OCI-LY7 (cell line): Measurements from ENCODE around the gene ARHGEF1. TPM values are rescaled to one million over a fixed set of nuclear protein-coding genes. Genes with fewer than 3 reads are reported as not detected.

ENCODE experiments used
- BruUV-seq: library from RNA; stranded (reverse); fragments of 400-500 nt; replicated peaks from 2 replicates; lab custom pipeline; 2021; lab: Mats Ljungman, UMichigan
- CTCF ChIA-PET: fragments of 300-600 bp; sonication (Branson Sonifier 250); formaldehyde crosslinking; loops from one replicate; lab custom pipeline; 2022; ENCODE audit warnings: antibody characterized with exemption; ENCODE audit not compliant: unreplicated experiment; lab: Charles Lee
- POLR2A ChIA-PET: fragments of 300-600 bp; sonication (Branson Sonifier 250); formaldehyde crosslinking; loops from one replicate; lab custom pipeline; 2022; ENCODE audit warnings: antibody characterized with exemption; lab: Charles Lee
- DNase-seq: peaks from one replicate; pipeline ENCODE4 v3.0.0-alpha.2; 2015; ENCODE audit warnings: low spot score
- H2AFZ ChIP-seq: fragments of 200-600 bp; sonication (generic), shearing (Covaris generic); 2 replicates; pipeline ENCODE4 v1.6.1; 2014; ENCODE audit warnings: mild to moderate bottlenecking, antibody characterized with exemption, low read length, moderate library complexity
- H3K27ac ChIP-seq: fragments of 200-600 bp; sonication (generic); 2 replicates; pipeline ENCODE4 v1.5.1; 2014; ENCODE audit warnings: mixed run types, low read depth, mild to moderate bottlenecking, moderate library complexity, low read length, inconsistent platforms; ENCODE audit not compliant: poor library complexity, severe bottlenecking
- H3K36me3 ChIP-seq: fragments of 200-600 bp; sonication (generic); 2 replicates; pipeline ENCODE4 v1.6.1; 2014; ENCODE audit warnings: mild to moderate bottlenecking, antibody characterized with exemption, low read length, moderate library complexity, mixed read lengths; ENCODE audit not compliant: insufficient read depth
- H3K4me1 ChIP-seq: fragments of 200-600 bp; sonication (generic); 2 replicates; pipeline ENCODE4 v1.5.1; 2014; ENCODE audit warnings: mild to moderate bottlenecking, low read length; ENCODE audit not compliant: insufficient read depth, poor library complexity, severe bottlenecking
- H3K4me2 ChIP-seq: fragments of 200-600 bp; sonication (generic); 2 replicates; pipeline ENCODE4 v1.6.1; 2014; ENCODE audit warnings: mild to moderate bottlenecking, low read length
- H3K4me3 ChIP-seq: fragments of 200-600 bp; sonication (generic); 2 replicates; pipeline ENCODE4 v1.5.1; 2014; ENCODE audit warnings: mild to moderate bottlenecking, low read depth, low read length; ENCODE audit not compliant: poor library complexity, severe bottlenecking
- H3K79me2 ChIP-seq: fragments of 200-600 bp; sonication (generic); 2 replicates; pipeline ENCODE4 v1.6.1; 2016; ENCODE audit warnings: low read depth, mild to moderate bottlenecking, low read length, moderate library complexity, mixed read lengths; ENCODE audit not compliant: insufficient read depth
- H3K9me2 ChIP-seq: fragments of 200-600 bp; sonication (generic); 2 replicates; pipeline ENCODE4 v1.6.1; 2016; ENCODE audit warnings: mild to moderate bottlenecking, low read length, mixed read lengths; ENCODE audit not compliant: insufficient read depth
- H3K9me3 ChIP-seq: fragments of 200-600 bp; sonication (generic); 2 replicates; pipeline ENCODE4 v1.6.1; 2014; ENCODE audit warnings: mild to moderate bottlenecking, mixed run types, low read length, mixed read lengths
- H4K20me1 ChIP-seq: fragments of 200-600 bp; sonication (generic); 2 replicates; pipeline ENCODE4 v1.6.1; 2014; ENCODE audit warnings: mild to moderate bottlenecking, antibody characterized with exemption, low read length, moderate library complexity, mixed read lengths; ENCODE audit not compliant: insufficient read depth
- CTCF ChIP-seq: fragments of 200-600 bp; sonication (generic); conservative IDR thresholded peaks from 2 replicates; pipeline ENCODE4 v1.5.1; 2014; ENCODE audit warnings: mild to moderate bottlenecking, antibody characterized with exemption, low read length, moderate library complexity, mixed read lengths
- EZH2phosphoT487 ChIP-seq: fragments of 200-600 bp; sonication (generic); IDR thresholded peaks from 2 replicates; pipeline ENCODE4 v1.6.1; 2018; ENCODE audit warnings: low read depth, borderline replicate concordance, mild to moderate bottlenecking, mixed run types, antibody characterized with exemption, low read length, moderate library complexity, mixed read lengths
- intact Hi-C: fragments of 100-400 bp; cut with micrococcal nuclease; formaldehyde crosslinking; loops from one replicate; pipeline ENCODE4 v1.10.0; 2022; ENCODE audit not compliant: unreplicated experiment
- total RNA-seq, 2 experiments: library from RNA; depleted of rRNA in 1 of 2; stranded (reverse); fragments of >200 nt in 1 of 2; shearing (Covaris generic) in 1 of 2; gene quantifications; 2 replicates each; pipeline ENCODE4 v1.2.3, GENCODE V29; 2014 to 2022

Gene ARHGEF1
- total RNA-seq, 2 experiments from 2014 or later: 96.9 to 297 TPM

DNA sequence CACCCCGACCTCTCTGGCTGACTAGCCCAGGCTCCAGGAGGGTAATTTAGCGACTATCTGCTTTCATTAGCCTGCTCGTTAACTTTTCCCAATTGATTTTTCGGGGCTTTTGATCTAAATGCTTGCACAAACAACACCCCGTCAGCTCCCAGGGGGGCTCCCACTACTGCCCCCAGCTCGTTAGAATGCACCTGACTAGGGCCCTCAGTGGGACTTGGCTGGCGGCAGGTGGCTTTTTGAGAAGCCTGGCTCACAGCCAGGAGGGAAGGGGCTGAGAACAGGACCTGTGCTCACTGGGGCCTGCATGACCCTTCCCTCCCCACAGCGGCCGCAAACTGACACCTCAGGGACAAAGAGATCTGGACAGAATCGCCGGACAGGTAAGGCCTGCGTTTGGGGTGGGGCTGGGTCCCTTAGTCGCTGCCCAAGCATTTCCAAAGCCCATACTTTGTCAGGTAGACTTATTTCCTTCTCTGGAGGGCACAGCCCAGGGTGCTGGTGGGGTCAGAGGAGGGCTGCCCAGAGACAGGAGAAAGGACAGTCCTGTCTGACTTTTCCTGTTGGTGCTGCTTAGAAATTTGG is 13.5 kb upstream of the ARHGEF1 start:
- Histone ChIP-seq H3K4me1 (peaks cover 97% of the 10 kb centered on the region), H3K9me2 (no peaks in the 10 kb centered on the region), H3K4me2 (peak overlapping the region; percentile 69), H3K36me3 (peaks cover 91% of the 10 kb centered on the region), H3K4me3 (peak overlapping the region; percentile 54), H3K9me3 (no peaks in the 10 kb centered on the region), H2AFZ (no peak overlapping the region), H3K27ac (peak overlapping the region; percentile 100), H4K20me1 (peaks cover 21% of the 10 kb centered on the region), H3K79me2 (peaks cover 40% of the 10 kb centered on the region)
- peak; percentile 67 for DNase-seq
- no TSS peak for BruUV-seq
- ChIA-PET CTCF (no interaction called here), POLR2A (interaction anchor here (1.6 kb wide), 1 partner anchor 10 kb away, joined by 5 read pairs; no protein-coding TSS in a partner anchor)
- intact Hi-C loops: loop anchor here (10.0 kb wide), 1 partner anchor 415 kb away; no protein-coding TSS in a partner anchor
- TF ChIP-seq CTCF (no peak), EZH2phosphoT487 (no peak)

- Histone ChIP-seq H3K79me2 (peaks cover 30% of the 10 kb centered on the region), H3K9me3 (no peaks in the 10 kb centered on the region), H3K4me3 (peak overlapping the region; percentile 2), H4K20me1 (peaks cover 14% of the 10 kb centered on the region; the same call in 1 of the 2 replicates), H3K4me1 (peaks cover 97% of the 10 kb centered on the region), H3K36me3 (peaks cover 81% of the 10 kb centered on the region), H3K27ac (peak overlapping the region; percentile 100), H3K9me2 (no peaks in the 10 kb centered on the region), H2AFZ (no peak overlapping the region), H3K4me2 (peak overlapping the region; percentile 69)
- DNase-seq: no peak
- no TSS peak for BruUV-seq
- TF ChIP-seq CTCF (no peak), EZH2phosphoT487 (no peak)
- POLR2A ChIA-PET: interaction anchor here (0.6 to 2.6 kb wide), 3 partner anchors 11 to 80 kb away, joined by 5 to 9 read pairs (median 7); no protein-coding TSS in a partner anchor
- CTCF ChIA-PET: interaction anchor here (0.6 kb wide), 1 partner anchor 59 kb away, joined by 6 read pairs; no protein-coding TSS in a partner anchor
- intact Hi-C loops: no loop called here
Measured at GRCh38 chr19:41870401-41870873, 12.5 kb upstream of the ARHGEF1 start.
